Measurements from ENCODE around the gene MCF2L2.

DNA sequence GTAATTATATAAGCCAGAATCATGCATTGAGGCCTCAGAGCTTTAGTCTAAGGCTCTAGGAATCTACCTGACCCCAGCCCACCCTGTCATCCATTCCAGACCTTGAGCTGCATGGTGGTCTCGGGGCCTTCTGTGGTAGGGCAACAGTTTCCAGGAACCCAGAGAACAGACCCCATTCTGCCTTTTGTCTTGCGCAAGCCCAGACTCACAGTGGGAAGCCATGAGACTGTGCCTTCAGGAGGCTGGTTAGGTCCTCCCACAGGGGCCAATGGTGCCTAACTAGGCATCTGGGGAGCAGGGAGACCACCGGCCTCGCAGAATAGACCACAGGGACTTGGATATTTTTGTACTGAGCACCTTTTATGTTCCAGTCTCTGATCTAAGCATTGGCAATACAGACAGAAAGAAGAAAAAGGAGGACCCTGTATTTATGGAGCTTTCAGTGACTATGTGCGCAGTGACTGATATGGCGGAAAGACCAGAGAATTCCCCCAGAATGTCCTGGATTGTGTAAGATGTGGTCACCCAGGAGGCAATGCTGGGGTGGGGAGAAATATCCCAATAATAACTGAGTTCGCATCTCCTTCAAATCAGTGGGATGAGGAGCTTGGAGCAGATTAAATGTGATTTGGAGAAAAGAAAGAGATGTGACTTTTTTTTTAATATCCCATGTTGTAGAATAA lies 40.1 kb downstream of the MCF2L2 start:
- no peak for TF ChIP-seq EZH2 (IDR thresholded peaks at IDR 0.05; ENCODE audit: insufficient read depth, poor library complexity, severe bottlenecking)
- no peak for TF ChIP-seq EZH2phosphoT487 (IDR thresholded peaks at IDR 0.05; ENCODE audit: insufficient read depth, low read depth)
